Calu3 (cell line): Measurements from ENCODE around the gene TNFAIP8L1. TPM values are rescaled to one million over a fixed set of nuclear protein-coding genes. Genes with fewer than 3 reads are reported as not detected.

ENCODE experiments used
- BruUV-seq: library from RNA; stranded (reverse); fragments of 400-500 nt; replicated peaks from 2 replicates; lab custom pipeline; 2021; lab: Mats Ljungman, UMichigan
- CTCF ChIA-PET: fragments of 300-600 bp; sonication (Branson Sonifier 250); formaldehyde crosslinking; loops from one replicate; lab custom pipeline; 2022; ENCODE audit warnings: antibody characterized with exemption; lab: Charles Lee
- DNase-seq: peaks from one replicate; pipeline ENCODE4 v3.0.0; 2022
- H3K27ac Mint-ChIP-seq: one replicate; pipeline ENCODE4 v1.8.0; 2022; ENCODE audit warnings: mixed read lengths; ENCODE audit not compliant: unreplicated experiment
- H3K27me3 Mint-ChIP-seq: one replicate; pipeline ENCODE4 v1.8.0; 2022; ENCODE audit warnings: mixed read lengths; ENCODE audit not compliant: unreplicated experiment
- H3K36me3 Mint-ChIP-seq: one replicate; pipeline ENCODE4 v1.8.0; 2022; ENCODE audit warnings: mild to moderate bottlenecking, moderate library complexity, mixed read lengths; ENCODE audit not compliant: insufficient read depth, unreplicated experiment
- H3K4me1 Mint-ChIP-seq: one replicate; pipeline ENCODE4 v1.8.0; 2022; ENCODE audit warnings: mild to moderate bottlenecking, low read depth, mixed read lengths; ENCODE audit not compliant: unreplicated experiment
- H3K4me3 Mint-ChIP-seq: one replicate; pipeline ENCODE4 v1.8.0; 2022; ENCODE audit warnings: mild to moderate bottlenecking, low read depth, moderate library complexity, mixed read lengths; ENCODE audit not compliant: unreplicated experiment
- H3K9me3 Mint-ChIP-seq: one replicate; pipeline ENCODE4 v1.8.0; 2022; ENCODE audit warnings: low read depth, mixed read lengths; ENCODE audit not compliant: unreplicated experiment
- intact Hi-C: fragments of 100-400 bp; cut with micrococcal nuclease; formaldehyde crosslinking; loops from one replicate; pipeline ENCODE4 v1.10.0; 2022; ENCODE audit not compliant: unreplicated experiment
- total RNA-seq: library from RNA; stranded (reverse); gene quantifications from 2 replicates; pipeline ENCODE4 v1.2.3, GENCODE V29; 2022
- TF ChIP-seq, protein P1 (sequence below): fragments of 200-600 bp; IDR thresholded peaks from one replicate; pipeline ENCODE4 v1.8.0; 2022; ENCODE audit warnings: antibody characterized with exemption; ENCODE audit not compliant: unreplicated experiment

TNFAIP8L1 gene
- total RNA-seq, 1 experiment from 2014 or later = 5.3 TPM

DNA sequence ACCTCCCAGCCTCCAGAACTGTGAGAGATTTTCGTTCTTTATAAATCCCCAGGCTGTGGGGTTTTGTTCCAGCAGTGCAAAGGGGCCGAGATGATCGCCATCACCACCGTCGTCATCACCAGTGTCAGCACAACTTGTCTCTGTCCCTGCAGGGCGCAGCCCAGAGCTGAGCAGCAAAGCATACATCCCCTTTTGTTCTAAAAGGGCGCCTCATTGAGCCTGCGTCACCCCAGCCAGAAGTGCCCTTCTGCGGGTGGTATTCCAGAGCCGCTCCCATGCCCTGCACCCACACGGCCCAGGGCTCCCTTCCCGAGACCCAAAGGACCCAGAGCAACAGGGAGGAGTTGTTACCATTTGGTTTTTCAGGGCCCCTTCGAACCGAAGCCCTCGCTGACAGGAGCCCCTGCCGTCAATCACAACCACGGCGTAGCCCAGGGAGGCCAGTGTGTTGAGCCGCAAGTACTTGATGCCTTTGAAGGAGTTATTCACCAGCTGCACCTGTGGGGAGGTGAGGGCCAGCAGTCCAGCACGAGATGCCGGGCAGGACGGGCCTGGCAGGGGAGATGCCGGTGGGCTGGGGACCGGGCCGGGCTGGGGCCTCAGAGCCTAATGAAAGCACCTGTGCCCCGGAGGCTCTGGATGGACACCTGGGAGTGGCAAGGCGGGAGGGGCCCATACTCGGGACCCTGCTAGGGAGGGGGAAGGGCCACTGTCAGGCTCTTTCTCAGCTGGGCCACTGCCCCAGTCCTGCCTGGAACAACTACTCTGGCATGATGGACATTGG, 45.2 kb downstream of the TNFAIP8L1 start:
- no peak overlapping the region for H3K27ac Mint-ChIP-seq
- H3K4me1 Mint-ChIP-seq = no peaks in the 10 kb centered on the region
- no peaks in the 10 kb centered on the region for H3K9me3 Mint-ChIP-seq
- H3K36me3 Mint-ChIP-seq = peaks cover 36% of the 10 kb centered on the region
- TF ChIP-seq, protein P1, sequence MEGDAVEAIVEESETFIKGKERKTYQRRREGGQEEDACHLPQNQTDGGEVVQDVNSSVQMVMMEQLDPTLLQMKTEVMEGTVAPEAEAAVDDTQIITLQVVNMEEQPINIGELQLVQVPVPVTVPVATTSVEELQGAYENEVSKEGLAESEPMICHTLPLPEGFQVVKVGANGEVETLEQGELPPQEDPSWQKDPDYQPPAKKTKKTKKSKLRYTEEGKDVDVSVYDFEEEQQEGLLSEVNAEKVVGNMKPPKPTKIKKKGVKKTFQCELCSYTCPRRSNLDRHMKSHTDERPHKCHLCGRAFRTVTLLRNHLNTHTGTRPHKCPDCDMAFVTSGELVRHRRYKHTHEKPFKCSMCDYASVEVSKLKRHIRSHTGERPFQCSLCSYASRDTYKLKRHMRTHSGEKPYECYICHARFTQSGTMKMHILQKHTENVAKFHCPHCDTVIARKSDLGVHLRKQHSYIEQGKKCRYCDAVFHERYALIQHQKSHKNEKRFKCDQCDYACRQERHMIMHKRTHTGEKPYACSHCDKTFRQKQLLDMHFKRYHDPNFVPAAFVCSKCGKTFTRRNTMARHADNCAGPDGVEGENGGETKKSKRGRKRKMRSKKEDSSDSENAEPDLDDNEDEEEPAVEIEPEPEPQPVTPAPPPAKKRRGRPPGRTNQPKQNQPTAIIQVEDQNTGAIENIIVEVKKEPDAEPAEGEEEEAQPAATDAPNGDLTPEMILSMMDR = no peak
- CTCF ChIA-PET = no interaction called here
- no TSS peak for BruUV-seq
- H3K4me3 Mint-ChIP-seq = no peak overlapping the region
- DNase-seq = no peak
- no peaks in the 10 kb centered on the region for H3K27me3 Mint-ChIP-seq
- intact Hi-C loops = no loop called here

DNA sequence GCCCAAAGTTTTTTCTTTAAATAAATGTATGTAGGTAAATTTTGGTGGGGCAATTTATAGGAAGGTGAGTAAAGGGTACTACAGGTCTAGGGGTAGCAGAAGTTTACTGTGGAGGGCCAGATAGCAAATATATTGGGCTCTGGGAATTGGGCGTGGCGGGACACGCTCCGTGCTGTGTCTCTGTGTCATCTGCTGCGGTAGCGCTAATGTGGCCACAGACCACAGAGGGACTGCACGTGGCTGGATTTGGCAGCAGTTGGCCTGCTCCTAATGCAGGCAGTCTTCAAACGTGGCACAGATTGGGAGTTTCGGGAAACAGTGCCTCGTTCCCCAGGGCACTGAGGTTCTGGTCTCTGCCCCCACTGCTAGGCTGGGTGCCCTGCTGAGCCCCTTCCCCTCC, 47.4 kb downstream of the TNFAIP8L1 start:
- peaks cover 34% of the 10 kb centered on the region for H3K36me3 Mint-ChIP-seq
- no peak overlapping the region for H3K27ac Mint-ChIP-seq
- no TSS peak for BruUV-seq

DNA sequence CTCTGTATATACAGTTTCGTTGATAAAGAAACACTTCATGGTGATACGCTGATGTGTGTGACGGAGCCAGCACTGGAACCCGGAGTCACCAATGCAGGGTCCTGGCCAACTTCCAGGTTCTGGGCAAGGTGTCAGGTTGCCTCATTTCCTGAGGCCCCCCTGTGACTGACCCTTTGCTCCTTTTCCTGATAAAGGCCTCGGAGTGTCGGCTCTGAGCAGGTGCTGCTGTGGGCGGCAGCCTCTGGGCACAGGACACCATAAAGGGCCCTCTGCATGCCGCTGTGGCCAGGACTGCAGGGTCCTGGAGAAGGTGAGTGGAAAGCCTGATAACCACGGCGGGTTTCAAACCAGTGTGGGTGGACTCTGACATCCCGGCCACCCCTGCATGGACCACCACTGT, 48.1 kb downstream of the TNFAIP8L1 start:
- Mint-ChIP-seq H3K4me1 (no peaks in the 10 kb centered on the region), H3K9me3 (no peaks in the 10 kb centered on the region), H3K27ac (no peak overlapping the region), H3K4me3 (no peak overlapping the region), H3K27me3 (no peaks in the 10 kb centered on the region), H3K36me3 (peaks cover 34% of the 10 kb centered on the region)
- intact Hi-C loops = no loop called here
- CTCF ChIA-PET = no interaction called here
- BruUV-seq = no TSS peak
- DNase-seq = no peak
- TF ChIP-seq, protein P1 = no peak

More for the DNA sequence above, 47.4 kb downstream of the TNFAIP8L1 start:
- Mint-ChIP-seq H3K27me3 (no peaks in the 10 kb centered on the region), H3K4me1 (no peaks in the 10 kb centered on the region), H3K4me3 (no peak overlapping the region), H3K9me3 (no peaks in the 10 kb centered on the region)
- DNase-seq = no peak
- CTCF ChIA-PET = no interaction called here
- TF ChIP-seq, protein P1 = no peak
- intact Hi-C loops = no loop called here

DNA sequence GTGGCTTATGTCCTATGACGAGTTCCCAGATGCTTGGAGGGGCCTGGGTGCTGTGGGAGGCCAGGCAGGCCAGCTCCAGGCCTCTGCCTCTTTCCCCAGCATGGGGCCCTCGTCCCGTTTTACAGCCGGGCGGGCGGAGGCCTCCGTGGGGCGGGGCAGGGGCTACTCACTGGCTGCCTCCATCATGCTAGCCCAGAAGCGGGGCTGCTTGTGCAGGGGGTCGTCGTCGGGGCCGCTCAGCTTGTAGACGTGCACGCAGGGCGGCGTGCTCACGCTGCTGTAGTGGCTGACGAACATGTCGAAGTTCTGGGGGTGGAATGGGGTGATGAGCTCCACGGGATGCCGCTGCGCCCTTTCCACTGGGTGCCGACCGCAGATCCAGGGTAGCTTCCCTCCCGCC, 49.3 kb downstream of the TNFAIP8L1 start:
- no peaks in the 10 kb centered on the region for H3K9me3 Mint-ChIP-seq
- H3K4me3 Mint-ChIP-seq = no peak overlapping the region
- intact Hi-C loops = no loop called here
- no peak for DNase-seq
- no peaks in the 10 kb centered on the region for H3K4me1 Mint-ChIP-seq
- no peak overlapping the region for H3K27ac Mint-ChIP-seq
- no peaks in the 10 kb centered on the region for H3K27me3 Mint-ChIP-seq
- H3K36me3 Mint-ChIP-seq = peaks cover 43% of the 10 kb centered on the region
- TF ChIP-seq, protein P1 = no peak
- CTCF ChIA-PET = interaction anchor here (0.6 kb wide), 1 partner anchor 9 kb away, joined by 3 read pairs; no protein-coding TSS in a partner anchor
- no TSS peak for BruUV-seq
